ENCODE measurements around the gene TMEM203. TPM values are rescaled to one million over a fixed set of nuclear protein-coding genes. Genes with fewer than 3 reads are reported as not detected.

The TMEM203 gene
- total and polyA plus RNA-seq, 8 donors, result 9.7 to 22.8 (median 13.7) TPM

- FAIRE-seq, result no peak
- Histone ChIP-seq H3K36me3 (peaks cover 0 to 52% (median 42%) of the 10 kb centered on the region in 3 donors), H3K4me1 (peaks cover 11 to 20% (median 16%) of the 10 kb centered on the region in 3 donors), H3K4me3 (no peak overlapping the region), H3K27me3 (no peaks in the 10 kb centered on the region), H3K27ac (no peak overlapping the region), H3K9me3 (no peaks in the 10 kb centered on the region)
- ATAC-seq, result no peak
- TF ChIP-seq CTCF (IDR thresholded peaks at IDR 0.05), result no peak
- intact Hi-C loops (cut with DNase I), result no loop called here
- no peak for DNase-seq
- 92 to 96% methylated on average over 27 of the region's 27 CpGs for WGBS, 2 donors
These were observed 21.4 kb downstream of the TMEM203 start for GRCh38 chr9:137183980-137184595.

DNA sequence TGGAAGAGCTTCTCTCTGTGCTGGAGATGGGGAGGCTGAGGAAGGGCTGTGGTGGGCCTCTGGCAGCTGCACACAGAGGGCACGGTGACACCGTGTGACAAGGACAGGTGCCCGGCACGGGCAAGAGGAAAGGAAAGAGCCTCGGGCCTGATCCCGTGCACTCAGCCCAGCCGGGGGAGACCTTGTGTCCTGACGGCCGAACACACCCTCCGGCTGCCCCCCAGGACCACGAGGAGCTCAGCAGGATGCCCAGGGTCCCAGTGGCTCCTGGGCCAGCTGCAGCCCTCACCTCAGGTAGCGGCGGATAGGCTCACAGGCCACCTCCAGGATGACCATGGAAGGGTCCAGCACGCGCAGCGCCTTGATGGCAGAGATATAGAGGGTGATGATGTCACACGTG, 22.6 kb downstream of the TMEM203 start:
- no peaks in the 10 kb centered on the region for H3K27me3 ChIP-seq
- WGBS, 2 donors, result 88 to 91% methylated on average over 17 of the region's 17 CpGs
- no peaks in the 10 kb centered on the region for H3K9me3 ChIP-seq
- H3K36me3 ChIP-seq, result peaks cover 0 to 52% (median 42%) of the 10 kb centered on the region in 3 donors
- no peak for TF ChIP-seq CTCF (IDR thresholded peaks at IDR 0.05)
- no peak overlapping the region for H3K27ac ChIP-seq
- intact Hi-C loops (cut with DNase I), result no loop called here
- DNase-seq (no peak), ATAC-seq (no peak), FAIRE-seq (no peak)
- H3K4me3 ChIP-seq, result no peak overlapping the region
- peaks cover 11 to 20% (median 16%) of the 10 kb centered on the region in 3 donors for H3K4me1 ChIP-seq

DNA sequence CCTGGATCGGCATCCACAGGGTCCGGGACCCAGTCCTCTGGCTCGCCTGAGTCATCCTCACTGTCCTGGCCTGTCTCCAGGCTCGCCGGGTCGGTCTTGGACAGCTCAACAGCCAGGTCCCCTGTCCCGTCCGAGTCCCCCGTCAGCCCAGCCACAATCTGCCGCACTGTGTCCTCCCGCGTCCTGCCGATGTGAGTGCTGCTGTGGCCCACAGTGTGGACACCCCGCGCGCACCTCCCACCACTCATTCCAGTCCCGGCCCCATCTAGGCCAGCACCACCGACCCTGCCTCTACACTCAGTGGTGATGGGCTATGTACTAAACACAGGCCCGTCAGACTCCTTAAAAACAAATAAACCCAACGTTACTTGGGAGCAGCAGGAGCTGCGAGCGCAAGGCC, 23.8 kb downstream of the TMEM203 start:
- intact Hi-C loops (cut with DNase I), result no loop called here
- no peak for FAIRE-seq
- no peak overlapping the region for H3K27ac ChIP-seq

DNA sequence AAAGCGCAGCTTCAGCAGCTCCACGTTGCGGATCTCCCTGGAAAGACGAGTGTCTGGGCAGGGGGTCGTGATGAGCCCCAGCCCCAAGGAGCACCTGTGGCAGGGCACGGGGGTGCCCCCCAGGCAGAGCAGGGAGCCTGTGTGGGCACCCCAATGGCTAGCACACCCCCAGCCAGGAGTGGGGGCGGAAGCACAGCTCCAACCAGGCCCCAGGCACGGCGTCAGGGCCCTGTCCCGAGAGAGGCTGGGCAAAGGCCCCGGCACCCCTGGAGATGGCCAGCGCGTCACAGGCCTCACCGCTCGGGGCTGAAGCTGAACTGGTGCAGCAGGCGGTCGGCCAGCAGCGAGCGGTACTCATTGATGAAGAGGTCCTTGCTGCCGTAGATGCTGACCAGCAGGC, 25.0 kb downstream of the TMEM203 start:
- no peak for TF ChIP-seq CTCF (IDR thresholded peaks at IDR 0.05)
- DNase-seq, result no peak
- no peak for FAIRE-seq
- Histone ChIP-seq H3K36me3 (peaks cover 0 to 52% (median 42%) of the 10 kb centered on the region in 3 donors), H3K9me3 (no peaks in the 10 kb centered on the region), H3K4me3 (no peak overlapping the region), H3K27me3 (no peaks in the 10 kb centered on the region), H3K27ac (no peak overlapping the region), H3K4me1 (no peaks in the 10 kb centered on the region)
- WGBS, 2 donors, result 95 to 96% methylated on average over 20 of the region's 20 CpGs
- no peak for ATAC-seq
- intact Hi-C loops (cut with DNase I), result no loop called here

More for the DNA sequence above, 23.8 kb downstream of the TMEM203 start:
- Histone ChIP-seq H3K4me3 (no peak overlapping the region), H3K36me3 (peaks cover 0 to 52% (median 42%) of the 10 kb centered on the region in 3 donors), H3K9me3 (no peaks in the 10 kb centered on the region), H3K27me3 (no peaks in the 10 kb centered on the region), H3K4me1 (peaks cover 3 to 9% (median 5%) of the 10 kb centered on the region in 3 donors)
- ATAC-seq, result no peak
- TF ChIP-seq CTCF (IDR thresholded peaks at IDR 0.05), result no peak
- WGBS, 2 donors, result 91 to 96% methylated on average over 20 to 22 of the region's 22 CpGs
- DNase-seq, result no peak

DNA sequence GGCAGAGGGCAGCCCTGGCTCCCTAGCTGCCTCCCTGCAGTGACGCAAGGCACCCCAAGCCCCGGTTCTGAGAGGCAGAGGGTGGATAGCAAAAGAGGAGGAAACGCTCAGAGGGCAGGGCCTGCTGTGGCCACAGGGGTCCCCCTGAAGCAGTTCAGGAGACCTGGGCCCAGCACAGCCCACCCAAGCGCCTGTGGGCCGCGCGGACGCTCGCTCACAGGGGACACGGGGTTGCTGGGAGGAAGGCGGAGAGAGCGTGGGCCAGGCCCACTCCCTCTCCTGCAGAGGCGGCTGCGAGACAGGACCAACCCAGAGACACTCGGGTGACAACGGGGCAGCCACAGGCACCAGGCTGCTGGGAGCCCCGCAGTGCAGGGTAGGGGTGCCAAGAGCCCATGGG, 25.7 kb downstream of the TMEM203 start:
- no peak for ATAC-seq
- intact Hi-C loops (cut with DNase I), result no loop called here
- peaks cover 0 to 47% (median 40%) of the 10 kb centered on the region in 3 donors for H3K36me3 ChIP-seq

More for the DNA sequence above, 25.7 kb downstream of the TMEM203 start:
- no peak overlapping the region for H3K27ac ChIP-seq
- DNase-seq (no peak), FAIRE-seq (no peak)
- no peak for TF ChIP-seq CTCF (IDR thresholded peaks at IDR 0.05)
- 92 to 97% methylated on average over 16 to 17 of the region's 17 CpGs for WGBS, 2 donors
- H3K4me3 ChIP-seq, result no peak overlapping the region
- H3K9me3 ChIP-seq, result no peaks in the 10 kb centered on the region
- no peaks in the 10 kb centered on the region for H3K4me1 ChIP-seq
- H3K27me3 ChIP-seq, result no peaks in the 10 kb centered on the region
